ENCODE data around the gene IPO4. TPM values are rescaled to one million over a fixed set of nuclear protein-coding genes. Genes with fewer than 3 reads are reported as not detected.

Gene IPO4
- total and polyA plus RNA-seq, 2 of the 13 experiments (the other 11 are each of a cell fraction or from before 2014, with no cell fraction given) = 39.0 to 179 TPM

GRCh38 chr14:24215495-24216344 is 27.1 kb upstream of the IPO4 start, which contains the start of gene MDP1 (continued):
- TF ChIP-seq, protein P1, sequence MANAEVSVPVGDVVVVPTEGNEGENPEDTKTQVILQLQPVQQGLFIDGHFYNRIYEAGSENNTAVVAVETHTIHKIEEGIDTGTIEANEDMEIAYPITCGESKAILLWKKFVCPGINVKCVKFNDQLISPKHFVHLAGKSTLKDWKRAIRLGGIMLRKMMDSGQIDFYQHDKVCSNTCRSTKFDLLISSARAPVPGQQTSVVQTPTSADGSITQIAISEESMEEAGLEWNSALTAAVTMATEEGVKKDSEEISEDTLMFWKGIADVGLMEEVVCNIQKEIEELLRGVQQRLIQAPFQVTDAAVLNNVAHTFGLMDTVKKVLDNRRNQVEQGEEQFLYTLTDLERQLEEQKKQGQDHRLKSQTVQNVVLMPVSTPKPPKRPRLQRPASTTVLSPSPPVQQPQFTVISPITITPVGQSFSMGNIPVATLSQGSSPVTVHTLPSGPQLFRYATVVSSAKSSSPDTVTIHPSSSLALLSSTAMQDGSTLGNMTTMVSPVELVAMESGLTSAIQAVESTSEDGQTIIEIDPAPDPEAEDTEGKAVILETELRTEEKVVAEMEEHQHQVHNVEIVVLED (CRISPR knock-in tag; IDR thresholded peaks at IDR 0.05; ENCODE audit: borderline replicate concordance) = peak; percentile 85; the same call in 1 of the 2 replicates
- TF ChIP-seq CCDC6 (CRISPR knock-in tag; IDR thresholded peaks at IDR 0.05) = no peak
- TF ChIP-seq ZNF580 (CRISPR knock-in tag; IDR thresholded peaks at IDR 0.05; ENCODE audit: borderline replicate concordance, low read depth) = peak; percentile 99
- TF ChIP-seq, protein P2, sequence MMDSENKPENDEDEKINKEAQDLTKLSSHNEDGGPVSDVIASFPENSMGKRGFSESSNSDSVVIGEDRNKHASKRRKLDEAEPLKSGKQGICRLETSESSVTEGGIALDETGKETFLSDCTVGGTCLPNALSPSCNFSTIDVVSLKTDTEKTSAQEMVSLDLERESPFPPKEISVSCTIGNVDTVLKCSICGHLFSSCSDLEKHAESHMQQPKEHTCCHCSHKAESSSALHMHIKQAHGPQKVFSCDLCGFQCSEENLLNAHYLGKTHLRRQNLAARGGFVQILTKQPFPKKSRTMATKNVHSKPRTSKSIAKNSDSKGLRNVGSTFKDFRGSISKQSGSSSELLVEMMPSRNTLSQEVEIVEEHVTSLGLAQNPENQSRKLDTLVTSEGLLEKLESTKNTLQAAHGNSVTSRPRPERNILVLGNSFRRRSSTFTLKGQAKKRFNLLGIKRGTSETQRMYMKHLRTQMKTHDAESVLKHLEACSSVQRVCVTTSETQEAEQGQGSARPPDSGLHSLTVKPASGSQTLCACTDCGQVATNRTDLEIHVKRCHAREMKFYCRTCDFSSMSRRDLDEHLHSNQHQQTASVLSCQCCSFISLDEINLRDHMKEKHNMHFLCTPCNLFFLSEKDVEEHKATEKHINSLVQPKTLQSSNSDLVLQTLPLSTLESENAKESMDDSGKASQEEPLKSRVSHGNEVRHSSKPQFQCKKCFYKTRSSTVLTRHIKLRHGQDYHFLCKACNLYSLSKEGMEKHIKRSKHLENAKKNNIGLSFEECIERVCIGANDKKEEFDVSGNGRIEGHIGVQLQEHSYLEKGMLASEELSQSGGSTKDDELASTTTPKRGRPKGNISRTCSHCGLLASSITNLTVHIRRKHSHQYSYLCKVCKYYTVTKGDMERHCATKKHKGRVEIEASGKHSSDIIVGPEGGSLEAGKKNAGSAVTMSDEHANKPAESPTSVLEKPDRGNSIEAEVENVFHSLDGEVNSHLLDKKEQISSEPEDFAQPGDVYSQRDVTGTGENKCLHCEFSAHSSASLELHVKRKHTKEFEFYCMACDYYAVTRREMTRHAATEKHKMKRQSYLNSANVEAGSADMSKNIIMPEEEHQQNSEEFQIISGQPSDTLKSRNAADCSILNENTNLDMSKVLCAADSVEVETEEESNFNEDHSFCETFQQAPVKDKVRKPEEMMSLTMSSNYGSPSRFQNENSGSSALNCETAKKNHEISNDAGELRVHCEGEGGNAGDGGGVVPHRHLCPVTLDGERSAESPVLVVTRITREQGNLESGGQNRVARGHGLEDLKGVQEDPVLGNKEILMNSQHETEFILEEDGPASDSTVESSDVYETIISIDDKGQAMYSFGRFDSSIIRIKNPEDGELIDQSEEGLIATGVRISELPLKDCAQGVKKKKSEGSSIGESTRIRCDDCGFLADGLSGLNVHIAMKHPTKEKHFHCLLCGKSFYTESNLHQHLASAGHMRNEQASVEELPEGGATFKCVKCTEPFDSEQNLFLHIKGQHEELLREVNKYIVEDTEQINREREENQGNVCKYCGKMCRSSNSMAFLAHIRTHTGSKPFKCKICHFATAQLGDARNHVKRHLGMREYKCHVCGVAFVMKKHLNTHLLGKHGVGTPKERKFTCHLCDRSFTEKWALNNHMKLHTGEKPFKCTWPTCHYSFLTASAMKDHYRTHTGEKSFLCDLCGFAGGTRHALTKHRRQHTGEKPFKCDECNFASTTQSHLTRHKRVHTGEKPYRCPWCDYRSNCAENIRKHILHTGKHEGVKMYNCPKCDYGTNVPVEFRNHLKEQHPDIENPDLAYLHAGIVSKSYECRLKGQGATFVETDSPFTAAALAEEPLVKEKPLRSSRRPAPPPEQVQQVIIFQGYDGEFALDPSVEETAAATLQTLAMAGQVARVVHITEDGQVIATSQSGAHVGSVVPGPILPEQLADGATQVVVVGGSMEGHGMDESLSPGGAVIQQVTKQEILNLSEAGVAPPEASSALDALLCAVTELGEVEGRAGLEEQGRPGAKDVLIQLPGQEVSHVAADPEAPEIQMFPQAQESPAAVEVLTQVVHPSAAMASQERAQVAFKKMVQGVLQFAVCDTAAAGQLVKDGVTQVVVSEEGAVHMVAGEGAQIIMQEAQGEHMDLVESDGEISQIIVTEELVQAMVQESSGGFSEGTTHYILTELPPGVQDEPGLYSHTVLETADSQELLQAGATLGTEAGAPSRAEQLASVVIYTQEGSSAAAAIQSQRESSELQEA (CRISPR knock-in tag; IDR thresholded peaks at IDR 0.05; ENCODE audit: not compliant biosample characterization) = peak; percentile 84
- peak; percentile 82 for TF ChIP-seq SATB2 (CRISPR knock-in tag; IDR thresholded peaks at IDR 0.05)
- TF ChIP-seq PHF8 (CRISPR knock-in tag; IDR thresholded peaks at IDR 0.05) = peak; percentile 99
- peak; percentile 82; the same call in 1 of the 2 replicates for TF ChIP-seq HOXA9 (CRISPR knock-in tag; IDR thresholded peaks at IDR 0.05; ENCODE audit: borderline replicate concordance)
- TF ChIP-seq ZNF296 (CRISPR knock-in tag; conservative IDR thresholded peaks at IDR 0.05) = no peak
- TF ChIP-seq STAT6 (CRISPR knock-in tag; IDR thresholded peaks at IDR 0.05; ENCODE audit: borderline replicate concordance) = peak; percentile 98
- peak; percentile 38; the same call in 1 of the 2 replicates for TF ChIP-seq MNT (IDR thresholded peaks at IDR 0.05)

Data from HepG2 (cell line).